DMS53 treated with DMSO at 0.1 percent for 48 hours (cell line): ENCODE measurements around the gene TMEM134.
"Not testable (repeated sequence)": the region's sequence is repeated elsewhere in the genome, so short reads cannot be mapped to it uniquely, and the experiment has no call there.

Experiments used
- DNase-seq: peaks from one replicate; lab custom pipeline; 2025; ENCODE audit not compliant: unreplicated experiment; lab: John Stamatoyannopoulos, UW

TMEM134 gene

GRCh38 chr11:67486481-67487195 lies 17.6 kb upstream of the TMEM134 start:
- no peak for DNase-seq

GRCh38 chr11:67485873-67486361 lies 16.9 kb upstream of the TMEM134 start:
- not testable (repeated sequence) for DNase-seq

GRCh38 chr11:67484847-67485311 lies 15.8 kb upstream of the TMEM134 start:
- DNase-seq = no peak

GRCh38 chr11:67483831-67484665 lies 15.0 kb upstream of the TMEM134 start:
- DNase-seq = no peak

GRCh38 chr11:67482827-67483798 lies 14.1 kb upstream of the TMEM134 start, which contains the start of gene AIP:
TSS of gene AIP (plus strand) at chr11:67483026. CDS start at chr11:67483159, 133 bp downstream.
- DNase-seq = peak; percentile 99

- peak; percentile 80 for DNase-seq
Measured at GRCh38 chr11:67482275-67482826, 13.3 kb upstream of the TMEM134 start.

GRCh38 chr11:67477344-67478050 lies 8.4 kb upstream of the TMEM134 start:
- not testable (repeated sequence) for DNase-seq

GRCh38 chr11:67476692-67477091 lies 7.6 kb upstream of the TMEM134 start:
- DNase-seq = not testable (repeated sequence)

GRCh38 chr11:67472882-67473281 lies 3.8 kb upstream of the TMEM134 start:
- no peak for DNase-seq

- DNase-seq = no peak
Measured at GRCh38 chr11:67470337-67471002, 1.4 kb upstream of the TMEM134 start.

- no peak for DNase-seq
Measured at GRCh38 chr11:67469508-67469811, 409 bp upstream of the TMEM134 start.

- no peak for DNase-seq
Measured at GRCh38 chr11:67468456-67468758, 644 bp downstream of the TMEM134 start.

- DNase-seq = peak; percentile 28
Measured at GRCh38 chr11:67468056-67468455, 995 bp downstream of the TMEM134 start.

GRCh38 chr11:67466962-67467771 lies 1.9 kb downstream of the TMEM134 start:
- DNase-seq = no peak

- no peak for DNase-seq
Measured at GRCh38 chr11:67466367-67466766, 2.7 kb downstream of the TMEM134 start.

- not testable (repeated sequence) for DNase-seq
Measured at GRCh38 chr11:67465530-67465929, 3.5 kb downstream of the TMEM134 start.

- no peak for DNase-seq
Measured at GRCh38 chr11:67465189-67465510, 3.9 kb downstream of the TMEM134 start.

- DNase-seq = peak; percentile 86
Measured at GRCh38 chr11:67464411-67465188, 4.5 kb downstream of the TMEM134 start.
